Gastrocnemius medialis (tissue), 4 donors: Measurements from ENCODE around the gene NEDD4L. TPM values are rescaled to one million over a fixed set of nuclear protein-coding genes. Genes with fewer than 3 reads are reported as not detected.

Source experiments
- ATAC-seq, 2 donors: fragments of 150-250 bp; one replicate each; pipeline ENCODE4 v1.9.1; 2016
- DNase-seq, 2 donors: peaks; one replicate each; pipeline ENCODE4 v3.0.0-alpha.2; 2019
- H3K27ac ChIP-seq, 4 donors: fragments of 200-600 bp; sonication (generic); 1 replicate in 1 of 4; 2 replicates in 3 of 4; pipeline ENCODE4 v1.5.1; 2016 to 2018; ENCODE audit warnings: mild to moderate bottlenecking in 2 of 4, moderate library complexity in 1 of 4
- H3K27me3 ChIP-seq, 3 donors: fragments of 200-600 bp; sonication (generic) in 2 of 3; 1 replicate in 1 of 3; 2 replicates in 2 of 3; pipeline versions ENCODE4 v1.5.1 to v1.6.0; 2016 to 2019; ENCODE audit warnings: mild to moderate bottlenecking in 1 of 3, moderate library complexity in 1 of 3
- H3K36me3 ChIP-seq, 2 donors: fragments of 200-600 bp; sonication (generic) in 1 of 2; one replicate each; pipeline ENCODE4 v1.5.1; 2017 to 2018
- H3K4me1 ChIP-seq, 2 donors: fragments of 200-600 bp; sonication (generic) in 1 of 2; one replicate each; pipeline ENCODE4 v1.5.1; 2016 to 2017; ENCODE audit warnings: mild to moderate bottlenecking in 2 of 2
- H3K4me3 ChIP-seq, 4 donors: fragments of 200-600 bp; sonication (generic) in 3 of 4; 1 replicate in 1 of 4; 2 replicates in 3 of 4; pipeline ENCODE4 v1.5.1; 2016 to 2019; ENCODE audit warnings: mild to moderate bottlenecking in 2 of 4
- H3K9me3 ChIP-seq, 3 donors: fragments of 200-600 bp; sonication (generic) in 2 of 3; 1 replicate in 1 of 3; 2 replicates in 2 of 3; pipeline ENCODE4 v1.5.1; 2016 to 2019
- CTCF ChIP-seq, 5 experiments: fragments of 450-650 bp in 3 of 5; fragments of 200-600 bp in 2 of 5; sonication (generic) in 2 of 5; IDR thresholded peaks in 4 of 5; conservative IDR thresholded peaks in 1 of 5; 1 replicate in 4 of 5; 2 replicates in 1 of 5; pipeline ENCODE4 v1.5.1; 2016 to 2019; ENCODE audit warnings: antibody characterized with exemption in 5 of 5, mild to moderate bottlenecking in 3 of 5, moderate library complexity in 3 of 5
- POLR2A ChIP-seq, 2 donors: fragments of 450-650 bp; IDR thresholded peaks; one replicate each; pipeline ENCODE4 v1.6.1; 2017; ENCODE audit warnings: antibody characterized with exemption in 2 of 2, mild to moderate bottlenecking in 2 of 2, moderate library complexity in 2 of 2
- in situ Hi-C, 4 donors: fragments of 200-750 bp; cut with MboI; loops; one replicate each; pipeline versions ENCODE4 v1.15.0 to v1.8.0; 2017; ENCODE audit warnings: low sequenced_read_pairs in 4 of 4
- intact Hi-C: fragments of 100-400 bp; cut with DNase I; formaldehyde crosslinking; loops from one replicate; pipeline ENCODE4 v1.15.1; 2023; ENCODE audit warnings: low total_unique reads
- total RNA-seq, 4 donors: library from RNA; depleted of rRNA; stranded (reverse); fragments of >200 nt; gene quantifications; one replicate each; pipeline versions ENCODE4 v1.1.0 to v1.2.3, GENCODE V29; 2016

The NEDD4L gene
- total RNA-seq, 4 donors from 2014 or later = 27.4 to 81.5 (median 51.5) TPM

- in situ Hi-C loops = loop anchor here in 2 of 4 donors (25.0 kb wide), 2 partner anchors 158 to 308 kb away; partner anchors contain the start of gene NEDD4L (in 1 of the 2)
- intact Hi-C loops = no loop called here
- H3K27ac ChIP-seq = peak overlapping the region; percentile 46 to 72 (median 61)
- H3K27me3 ChIP-seq = no peaks in the 10 kb centered on the region
- no peak for DNase-seq
- TF ChIP-seq POLR2A (IDR thresholded peaks at IDR 0.05) = no peak
- no peak for TF ChIP-seq CTCF (IDR thresholded peaks at IDR 0.05 in 4 of 5, conservative IDR thresholded peaks at IDR 0.05 in 1 of 5)
- no peak overlapping the region for H3K4me3 ChIP-seq
- H3K9me3 ChIP-seq = no peaks in the 10 kb centered on the region
- peaks cover 0 to 7% of the 10 kb centered on the region in 2 donors for H3K36me3 ChIP-seq
- peaks cover 28 to 31% of the 10 kb centered on the region in 2 donors for H3K4me1 ChIP-seq
- no peak for ATAC-seq
Observed at GRCh38 chr18:58344861-58345463, 300.9 kb downstream of the NEDD4L start.

- no peak for DNase-seq
- no peak overlapping the region for H3K4me3 ChIP-seq
- intact Hi-C loops = no loop called here
- ATAC-seq = no peak
- no peaks in the 10 kb centered on the region for H3K27me3 ChIP-seq
- H3K36me3 ChIP-seq = peaks cover 0 to 10% of the 10 kb centered on the region in 2 donors
- TF ChIP-seq CTCF (IDR thresholded peaks at IDR 0.05 in 4 of 5, conservative IDR thresholded peaks at IDR 0.05 in 1 of 5) (no peak), POLR2A (IDR thresholded peaks at IDR 0.05) (no peak)
- in situ Hi-C loops = loop anchor here in 2 of 4 donors (25.0 kb wide), 2 partner anchors 159 to 309 kb away; partner anchors contain the start of gene NEDD4L (in 1 of the 2)
- peaks cover 28 to 31% of the 10 kb centered on the region in 2 donors for H3K4me1 ChIP-seq
- no peaks in the 10 kb centered on the region for H3K9me3 ChIP-seq
- H3K27ac ChIP-seq = peak overlapping the region in 2 of 4 donors; percentile 69 to 72
Observed at GRCh38 chr18:58345875-58346274, 301.8 kb downstream of the NEDD4L start.

- H3K27ac ChIP-seq = peak overlapping the region in 3 of 4 donors; percentile 10 to 20 (median 19)
- intact Hi-C loops = no loop called here
- ATAC-seq = peak in 1 of 2 donors; percentile 46
Observed at GRCh38 chr18:58347135-58347534, 303.1 kb downstream of the NEDD4L start.

GRCh38 chr18:58348517-58348916, 304.5 kb downstream of the NEDD4L start:
- no peak overlapping the region for H3K4me3 ChIP-seq
- peaks cover 19 to 23% of the 10 kb centered on the region in 2 donors for H3K4me1 ChIP-seq
- H3K27me3 ChIP-seq = no peaks in the 10 kb centered on the region
- DNase-seq (no peak), ATAC-seq (no peak)
- in situ Hi-C loops = loop anchor here in 2 of 4 donors (25.0 kb wide), 2 partner anchors 161 to 311 kb away; partner anchors contain the start of gene NEDD4L (in 1 of the 2)
- no peak overlapping the region for H3K27ac ChIP-seq
- H3K9me3 ChIP-seq = no peaks in the 10 kb centered on the region
- intact Hi-C loops = no loop called here
- TF ChIP-seq CTCF (IDR thresholded peaks at IDR 0.05 in 4 of 5, conservative IDR thresholded peaks at IDR 0.05 in 1 of 5) = no peak
- no peak for TF ChIP-seq POLR2A (IDR thresholded peaks at IDR 0.05)
- peaks cover 3 to 23% of the 10 kb centered on the region in 2 donors for H3K36me3 ChIP-seq

More at GRCh38 chr18:58347135-58347534, 303.1 kb downstream of the NEDD4L start:
- H3K4me1 ChIP-seq = peaks cover 25 to 29% of the 10 kb centered on the region in 2 donors
- DNase-seq = no peak
- H3K9me3 ChIP-seq = no peaks in the 10 kb centered on the region
- peaks cover 3 to 23% of the 10 kb centered on the region in 2 donors for H3K36me3 ChIP-seq
- TF ChIP-seq POLR2A (IDR thresholded peaks at IDR 0.05) = no peak
- no peak for TF ChIP-seq CTCF (IDR thresholded peaks at IDR 0.05 in 4 of 5, conservative IDR thresholded peaks at IDR 0.05 in 1 of 5)
- no peak overlapping the region for H3K4me3 ChIP-seq
- no peaks in the 10 kb centered on the region for H3K27me3 ChIP-seq
- in situ Hi-C loops = loop anchor here in 2 of 4 donors (25.0 kb wide), 2 partner anchors 160 to 310 kb away; partner anchors contain the start of gene NEDD4L (in 1 of the 2)
